OCI-LY7 (cell line): ENCODE data around the gene TAF3. TPM values are rescaled to one million over a fixed set of nuclear protein-coding genes. Genes with fewer than 3 reads are reported as not detected.

Experiments
- BruUV-seq: library from RNA; stranded (reverse); fragments of 400-500 nt; replicated peaks from 2 replicates; lab custom pipeline; 2021; lab: Mats Ljungman, UMichigan
- CTCF ChIA-PET: fragments of 300-600 bp; sonication (Branson Sonifier 250); formaldehyde crosslinking; loops from one replicate; lab custom pipeline; 2022; ENCODE audit warnings: antibody characterized with exemption; ENCODE audit not compliant: unreplicated experiment; lab: Charles Lee
- POLR2A ChIA-PET: fragments of 300-600 bp; sonication (Branson Sonifier 250); formaldehyde crosslinking; loops from one replicate; lab custom pipeline; 2022; ENCODE audit warnings: antibody characterized with exemption; lab: Charles Lee
- DNase-seq: peaks from one replicate; pipeline ENCODE4 v3.0.0-alpha.2; 2015; ENCODE audit warnings: low spot score
- H2AFZ ChIP-seq: fragments of 200-600 bp; sonication (generic), shearing (Covaris generic); 2 replicates; pipeline ENCODE4 v1.6.1; 2014; ENCODE audit warnings: mild to moderate bottlenecking, antibody characterized with exemption, low read length, moderate library complexity
- H3K27ac ChIP-seq: fragments of 200-600 bp; sonication (generic); 2 replicates; pipeline ENCODE4 v1.5.1; 2014; ENCODE audit warnings: mixed run types, low read depth, mild to moderate bottlenecking, moderate library complexity, low read length, inconsistent platforms; ENCODE audit not compliant: poor library complexity, severe bottlenecking
- H3K36me3 ChIP-seq: fragments of 200-600 bp; sonication (generic); 2 replicates; pipeline ENCODE4 v1.6.1; 2014; ENCODE audit warnings: mild to moderate bottlenecking, antibody characterized with exemption, low read length, moderate library complexity, mixed read lengths; ENCODE audit not compliant: insufficient read depth
- H3K4me1 ChIP-seq: fragments of 200-600 bp; sonication (generic); 2 replicates; pipeline ENCODE4 v1.5.1; 2014; ENCODE audit warnings: mild to moderate bottlenecking, low read length; ENCODE audit not compliant: insufficient read depth, poor library complexity, severe bottlenecking
- H3K4me2 ChIP-seq: fragments of 200-600 bp; sonication (generic); 2 replicates; pipeline ENCODE4 v1.6.1; 2014; ENCODE audit warnings: mild to moderate bottlenecking, low read length
- H3K4me3 ChIP-seq: fragments of 200-600 bp; sonication (generic); 2 replicates; pipeline ENCODE4 v1.5.1; 2014; ENCODE audit warnings: mild to moderate bottlenecking, low read depth, low read length; ENCODE audit not compliant: poor library complexity, severe bottlenecking
- H3K79me2 ChIP-seq: fragments of 200-600 bp; sonication (generic); 2 replicates; pipeline ENCODE4 v1.6.1; 2016; ENCODE audit warnings: low read depth, mild to moderate bottlenecking, low read length, moderate library complexity, mixed read lengths; ENCODE audit not compliant: insufficient read depth
- H3K9me2 ChIP-seq: fragments of 200-600 bp; sonication (generic); 2 replicates; pipeline ENCODE4 v1.6.1; 2016; ENCODE audit warnings: mild to moderate bottlenecking, low read length, mixed read lengths; ENCODE audit not compliant: insufficient read depth
- H3K9me3 ChIP-seq: fragments of 200-600 bp; sonication (generic); 2 replicates; pipeline ENCODE4 v1.6.1; 2014; ENCODE audit warnings: mild to moderate bottlenecking, mixed run types, low read length, mixed read lengths
- H4K20me1 ChIP-seq: fragments of 200-600 bp; sonication (generic); 2 replicates; pipeline ENCODE4 v1.6.1; 2014; ENCODE audit warnings: mild to moderate bottlenecking, antibody characterized with exemption, low read length, moderate library complexity, mixed read lengths; ENCODE audit not compliant: insufficient read depth
- EZH2phosphoT487 ChIP-seq: fragments of 200-600 bp; sonication (generic); IDR thresholded peaks from 2 replicates; pipeline ENCODE4 v1.6.1; 2018; ENCODE audit warnings: low read depth, borderline replicate concordance, mild to moderate bottlenecking, mixed run types, antibody characterized with exemption, low read length, moderate library complexity, mixed read lengths
- intact Hi-C: fragments of 100-400 bp; cut with micrococcal nuclease; formaldehyde crosslinking; loops from one replicate; pipeline ENCODE4 v1.10.0; 2022; ENCODE audit not compliant: unreplicated experiment
- total RNA-seq, 2 experiments: library from RNA; depleted of rRNA in 1 of 2; stranded (reverse); fragments of >200 nt in 1 of 2; shearing (Covaris generic) in 1 of 2; gene quantifications; 2 replicates each; pipeline ENCODE4 v1.2.3, GENCODE V29; 2014 to 2022
- TF ChIP-seq, protein P1 (sequence below): fragments of 200-600 bp; sonication (generic); conservative IDR thresholded peaks from 2 replicates; pipeline ENCODE4 v1.5.1; 2014; ENCODE audit warnings: mild to moderate bottlenecking, antibody characterized with exemption, low read length, moderate library complexity, mixed read lengths

TAF3 gene
- total RNA-seq, 2 experiments from 2014 or later: 3.8 to 11.1 TPM

DNA sequence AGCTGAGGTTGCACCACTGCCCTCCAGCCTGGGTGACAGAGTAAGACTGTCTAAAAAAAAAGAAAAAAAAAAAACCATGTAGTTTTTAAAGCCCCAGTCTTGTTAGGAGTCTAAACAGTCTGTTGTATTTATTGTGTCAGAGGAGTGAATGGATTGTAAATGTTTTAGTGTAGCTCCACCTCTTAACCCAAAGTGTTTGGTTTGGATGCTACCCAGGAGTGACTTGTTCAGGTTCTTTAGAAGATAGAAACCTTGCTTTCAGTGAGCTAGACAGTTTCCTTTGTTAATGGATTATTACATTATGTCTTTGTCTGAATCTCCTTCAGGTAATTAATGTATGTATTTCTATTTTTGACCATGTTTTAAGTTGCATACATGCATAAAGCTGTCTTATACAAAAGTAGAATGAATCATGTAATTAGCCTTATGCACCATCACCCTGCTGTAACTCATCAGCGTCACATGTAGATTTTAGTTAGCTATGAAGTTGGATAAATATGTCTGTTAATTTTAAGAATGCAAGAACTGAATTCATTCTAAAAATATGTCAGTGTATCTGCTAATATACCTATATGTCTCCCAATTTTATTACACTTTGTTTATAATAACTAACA, 97.7 kb downstream of the TAF3 start:
- Histone ChIP-seq H3K4me1 (no peaks in the 10 kb centered on the region), H3K79me2 (no peaks in the 10 kb centered on the region), H3K27ac (no peak overlapping the region), H3K4me2 (no peak overlapping the region), H4K20me1 (no peaks in the 10 kb centered on the region), H3K36me3 (no peaks in the 10 kb centered on the region), H3K9me3 (no peaks in the 10 kb centered on the region), H3K9me2 (no peaks in the 10 kb centered on the region), H2AFZ (no peak overlapping the region), H3K4me3 (no peak overlapping the region)
- CTCF ChIA-PET: no interaction called here
- TF ChIP-seq EZH2phosphoT487: no peak
- TF ChIP-seq, protein P1, sequence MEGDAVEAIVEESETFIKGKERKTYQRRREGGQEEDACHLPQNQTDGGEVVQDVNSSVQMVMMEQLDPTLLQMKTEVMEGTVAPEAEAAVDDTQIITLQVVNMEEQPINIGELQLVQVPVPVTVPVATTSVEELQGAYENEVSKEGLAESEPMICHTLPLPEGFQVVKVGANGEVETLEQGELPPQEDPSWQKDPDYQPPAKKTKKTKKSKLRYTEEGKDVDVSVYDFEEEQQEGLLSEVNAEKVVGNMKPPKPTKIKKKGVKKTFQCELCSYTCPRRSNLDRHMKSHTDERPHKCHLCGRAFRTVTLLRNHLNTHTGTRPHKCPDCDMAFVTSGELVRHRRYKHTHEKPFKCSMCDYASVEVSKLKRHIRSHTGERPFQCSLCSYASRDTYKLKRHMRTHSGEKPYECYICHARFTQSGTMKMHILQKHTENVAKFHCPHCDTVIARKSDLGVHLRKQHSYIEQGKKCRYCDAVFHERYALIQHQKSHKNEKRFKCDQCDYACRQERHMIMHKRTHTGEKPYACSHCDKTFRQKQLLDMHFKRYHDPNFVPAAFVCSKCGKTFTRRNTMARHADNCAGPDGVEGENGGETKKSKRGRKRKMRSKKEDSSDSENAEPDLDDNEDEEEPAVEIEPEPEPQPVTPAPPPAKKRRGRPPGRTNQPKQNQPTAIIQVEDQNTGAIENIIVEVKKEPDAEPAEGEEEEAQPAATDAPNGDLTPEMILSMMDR: no peak
- POLR2A ChIA-PET: interaction anchor here (0.6 to 1.1 kb wide), 5 partner anchors 26 to 1587 kb away, joined by 3 read pairs; no protein-coding TSS in a partner anchor
- DNase-seq: no peak
- no TSS peak for BruUV-seq
- intact Hi-C loops: no loop called here

DNA sequence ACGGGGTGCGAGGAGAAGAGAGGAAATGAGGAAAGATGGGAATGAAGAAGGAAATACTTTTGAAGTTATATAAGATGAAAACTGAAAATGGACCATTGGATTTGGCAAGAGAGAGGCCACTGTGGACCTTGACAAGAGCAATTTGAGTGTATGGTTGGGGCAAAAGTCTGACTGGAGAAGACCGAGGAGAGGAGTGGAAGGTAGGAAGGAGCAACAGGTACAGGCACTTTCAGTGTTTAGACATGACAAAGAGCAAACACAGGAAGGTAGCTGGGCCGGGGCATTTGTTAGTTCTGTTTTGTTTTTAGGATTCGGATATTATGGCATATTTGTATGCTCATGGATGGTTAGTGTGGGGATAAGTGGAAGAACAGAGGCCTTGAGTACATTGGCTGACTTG, 99.4 kb downstream of the TAF3 start:
- H2AFZ ChIP-seq: no peak overlapping the region
- H4K20me1 ChIP-seq: peaks cover 8% of the 10 kb centered on the region; the same call in 1 of the 2 replicates
- BruUV-seq: no TSS peak
- CTCF ChIA-PET: no interaction called here
- H3K36me3 ChIP-seq: no peaks in the 10 kb centered on the region
- no peaks in the 10 kb centered on the region for H3K9me2 ChIP-seq
- no peak overlapping the region for H3K4me2 ChIP-seq
- no peaks in the 10 kb centered on the region for H3K79me2 ChIP-seq
- TF ChIP-seq, protein P1: no peak
- no peak for TF ChIP-seq EZH2phosphoT487
- no peaks in the 10 kb centered on the region for H3K9me3 ChIP-seq
- intact Hi-C loops: no loop called here
- H3K4me1 ChIP-seq: no peaks in the 10 kb centered on the region
- no peak for DNase-seq
- no peak overlapping the region for H3K4me3 ChIP-seq
- POLR2A ChIA-PET: no interaction called here
- H3K27ac ChIP-seq: no peak overlapping the region

DNA sequence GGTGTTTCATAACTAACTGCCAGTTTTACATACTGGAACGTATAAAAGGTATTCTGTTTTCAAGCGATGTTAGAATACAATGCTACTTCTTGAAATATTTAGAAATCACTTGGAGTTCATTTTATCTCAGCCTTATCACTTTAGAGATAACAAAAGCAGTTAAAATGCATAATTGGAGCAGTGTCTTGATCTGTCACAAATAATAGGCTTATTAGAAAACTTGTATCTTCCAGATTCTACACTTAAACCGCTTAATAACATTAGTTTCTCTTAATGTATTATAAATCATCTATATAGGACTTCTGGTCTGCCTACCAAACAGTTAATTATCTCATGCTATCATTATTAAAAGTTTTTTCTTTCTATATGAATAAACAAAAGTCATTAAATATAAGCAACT, 104.4 kb downstream of the TAF3 start:
- H3K27ac ChIP-seq: no peak overlapping the region
- H3K36me3 ChIP-seq: no peaks in the 10 kb centered on the region
- intact Hi-C loops: loop anchor here (10.0 kb wide), 1 partner anchor 1102 kb away; no protein-coding TSS in a partner anchor
- POLR2A ChIA-PET: interaction anchor here (0.7 kb wide), 1 partner anchor 49 kb away, joined by 3 read pairs; no protein-coding TSS in a partner anchor
- no peaks in the 10 kb centered on the region for H3K79me2 ChIP-seq
- H3K4me3 ChIP-seq: no peak overlapping the region
- no peaks in the 10 kb centered on the region for H3K4me1 ChIP-seq
- no peaks in the 10 kb centered on the region for H3K9me2 ChIP-seq
- H2AFZ ChIP-seq: no peak overlapping the region
- no peaks in the 10 kb centered on the region for H3K9me3 ChIP-seq
- BruUV-seq: no TSS peak
- CTCF ChIA-PET: no interaction called here
- TF ChIP-seq, protein P1: no peak
- no peak for TF ChIP-seq EZH2phosphoT487
- H4K20me1 ChIP-seq: peaks cover 12% of the 10 kb centered on the region
- no peak overlapping the region for H3K4me2 ChIP-seq
- DNase-seq: no peak
